Left lung (tissue), 10 donors: Measurements from ENCODE around the gene MYL5. TPM values are rescaled to one million over a fixed set of nuclear protein-coding genes. Genes with fewer than 3 reads are reported as not detected.

Experiments
- ATAC-seq: fragments of 200-7000 bp; cut with Tn5 transposase; one replicate; pipeline ENCODE4 v1.9.1; 2020; ENCODE audit warnings: moderate library complexity
- DNase-seq, 4 donors: peaks; one replicate each; pipeline ENCODE4 v3.0.0-alpha.2; 2013 to 2020
- H3K27ac ChIP-seq, 2 donors: fragments of 200-600 bp; sonication (generic) in 1 of 2; one replicate each; pipeline versions ENCODE4 v1.5.0 to v1.8.0; 2020 to 2021
- H3K27me3 ChIP-seq, 2 donors: fragments of 200-600 bp; sonication (generic) in 1 of 2; one replicate each; pipeline versions ENCODE4 v1.5.0 to v1.8.0; 2020 to 2021
- H3K36me3 ChIP-seq, 2 donors: fragments of 200-600 bp; sonication (generic) in 1 of 2; one replicate each; pipeline versions ENCODE4 v1.5.0 to v1.8.0; 2020 to 2021
- H3K4me1 ChIP-seq, 2 donors: fragments of 200-600 bp; one replicate each; pipeline ENCODE4 v1.8.0; 2021
- H3K4me3 ChIP-seq, 2 donors: fragments of 200-600 bp; sonication (generic) in 1 of 2; one replicate each; pipeline versions ENCODE4 v1.5.0 to v1.8.0; 2020 to 2021; ENCODE audit warnings: mild to moderate bottlenecking in 1 of 2
- H3K9me3 ChIP-seq, 2 donors: fragments of 200-600 bp; sonication (generic) in 1 of 2; one replicate each; pipeline versions ENCODE4 v1.5.0 to v1.8.0; 2020 to 2021
- intact Hi-C, 2 donors: fragments of 100-400 bp; cut with DNase I; formaldehyde crosslinking; loops; one replicate each; pipeline versions ENCODE4 v1.11.2 to v1.14.2; 2022
- polyA plus RNA-seq, 6 donors: library from polyadenylated mRNA; unstranded; fragments of 120-200 nt; gene quantifications; one replicate each; pipeline ENCODE4 v1.2.1, GENCODE V29; 2013; ENCODE audit not compliant: insufficient read length in 6 of 6
- total RNA-seq, 2 donors: library from RNA; stranded (reverse); fragmentation: NEBNext Ultra II Directional; extraction: Animal tissue kit (Norgen Biotek cat#: 25700); gene quantifications; one replicate each; pipeline ENCODE4 v1.2.1, GENCODE V29; 2021
- TF ChIP-seq, protein P1 (sequence below), 2 donors: fragments of 200-600 bp; sonication (generic) in 1 of 2; IDR thresholded peaks; one replicate each; pipeline versions ENCODE4 v1.5.0 to v1.8.0; 2021; ENCODE audit warnings: antibody characterized with exemption in 2 of 2
- donor health status: DM: no; HTN: yes; CAD: no.
- donor health status: DM: no; HTN: no; CAD: no.

MYL5 gene
- total and polyA plus RNA-seq, 8 donors, result 7.8 to 23.2 (median 17.5) TPM

DNA sequence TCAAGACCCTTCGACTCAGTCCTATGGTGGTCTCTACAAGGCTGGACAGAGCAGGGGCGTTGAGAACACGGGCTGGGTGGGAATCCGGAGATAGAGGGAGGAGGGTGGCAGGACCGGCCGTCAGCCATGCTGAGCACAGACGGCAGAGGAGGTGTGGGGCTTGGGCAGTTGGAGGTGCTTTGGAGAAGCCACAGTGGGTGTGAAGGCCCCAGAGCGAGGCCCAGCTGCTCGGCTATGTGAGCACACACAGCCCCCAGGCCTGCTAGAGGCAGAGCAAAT lies 44.8 kb upstream of the MYL5 start:
- Histone ChIP-seq H3K27me3 (peaks cover 0 to 48% of the 10 kb centered on the region in 2 donors), H3K27ac (no peak overlapping the region), H3K9me3 (peaks cover 0 to 3% of the 10 kb centered on the region in 2 donors), H3K4me1 (no peaks in the 10 kb centered on the region), H3K36me3 (no peaks in the 10 kb centered on the region), H3K4me3 (no peak overlapping the region)
- intact Hi-C loops, result no loop called here
- DNase-seq, result peak in 2 of 4 donors; percentile 28 to 56
- TF ChIP-seq, protein P1, sequence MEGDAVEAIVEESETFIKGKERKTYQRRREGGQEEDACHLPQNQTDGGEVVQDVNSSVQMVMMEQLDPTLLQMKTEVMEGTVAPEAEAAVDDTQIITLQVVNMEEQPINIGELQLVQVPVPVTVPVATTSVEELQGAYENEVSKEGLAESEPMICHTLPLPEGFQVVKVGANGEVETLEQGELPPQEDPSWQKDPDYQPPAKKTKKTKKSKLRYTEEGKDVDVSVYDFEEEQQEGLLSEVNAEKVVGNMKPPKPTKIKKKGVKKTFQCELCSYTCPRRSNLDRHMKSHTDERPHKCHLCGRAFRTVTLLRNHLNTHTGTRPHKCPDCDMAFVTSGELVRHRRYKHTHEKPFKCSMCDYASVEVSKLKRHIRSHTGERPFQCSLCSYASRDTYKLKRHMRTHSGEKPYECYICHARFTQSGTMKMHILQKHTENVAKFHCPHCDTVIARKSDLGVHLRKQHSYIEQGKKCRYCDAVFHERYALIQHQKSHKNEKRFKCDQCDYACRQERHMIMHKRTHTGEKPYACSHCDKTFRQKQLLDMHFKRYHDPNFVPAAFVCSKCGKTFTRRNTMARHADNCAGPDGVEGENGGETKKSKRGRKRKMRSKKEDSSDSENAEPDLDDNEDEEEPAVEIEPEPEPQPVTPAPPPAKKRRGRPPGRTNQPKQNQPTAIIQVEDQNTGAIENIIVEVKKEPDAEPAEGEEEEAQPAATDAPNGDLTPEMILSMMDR (IDR thresholded peaks at IDR 0.05), result no peak
- ATAC-seq, result no peak

DNA sequence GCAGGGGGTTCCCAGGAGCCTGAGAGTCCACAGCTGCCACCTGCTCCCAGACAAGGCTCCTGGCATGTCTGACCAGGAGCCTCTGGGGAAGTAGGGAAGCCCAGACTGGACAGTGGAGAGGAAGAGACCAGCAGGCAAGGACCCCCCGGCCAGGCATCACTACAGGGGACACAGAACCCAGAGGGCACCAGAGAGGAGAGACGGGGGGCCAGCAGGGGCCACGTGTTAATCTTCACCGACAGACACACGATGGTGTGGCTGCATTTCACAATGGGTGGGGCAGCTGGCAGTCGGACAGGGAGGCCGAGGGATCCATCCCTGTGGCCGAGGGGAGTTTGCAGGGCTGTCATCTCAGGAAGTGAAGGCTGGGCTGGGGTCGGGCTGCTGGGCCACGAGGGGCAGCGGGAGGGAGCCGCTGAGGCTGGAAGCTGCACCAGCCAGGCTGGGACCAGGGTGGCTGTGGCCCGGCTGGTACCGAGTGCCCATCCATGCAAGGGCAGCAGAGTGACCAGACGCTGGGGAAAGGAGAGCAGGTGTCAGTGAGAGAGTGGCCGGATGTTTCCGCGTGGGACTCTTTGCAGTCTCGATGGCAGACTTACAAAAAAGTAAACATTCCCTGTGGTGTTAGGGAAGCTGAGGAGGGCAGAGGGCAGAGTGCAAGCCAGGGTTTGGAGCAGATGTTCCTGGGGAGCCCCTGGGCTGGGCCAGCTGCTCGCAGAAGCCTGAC lies 44.3 kb upstream of the MYL5 start:
- TF ChIP-seq, protein P1 (IDR thresholded peaks at IDR 0.05), result no peak
- Histone ChIP-seq H3K9me3 (peaks cover 0 to 3% of the 10 kb centered on the region in 2 donors), H3K36me3 (no peaks in the 10 kb centered on the region), H3K4me1 (no peaks in the 10 kb centered on the region), H3K27ac (no peak overlapping the region), H3K4me3 (no peak overlapping the region), H3K27me3 (peaks cover 0 to 48% of the 10 kb centered on the region in 2 donors)
- intact Hi-C loops, result no loop called here
- peak in 1 of 4 donors; percentile 75 for DNase-seq
- no peak for ATAC-seq

DNA sequence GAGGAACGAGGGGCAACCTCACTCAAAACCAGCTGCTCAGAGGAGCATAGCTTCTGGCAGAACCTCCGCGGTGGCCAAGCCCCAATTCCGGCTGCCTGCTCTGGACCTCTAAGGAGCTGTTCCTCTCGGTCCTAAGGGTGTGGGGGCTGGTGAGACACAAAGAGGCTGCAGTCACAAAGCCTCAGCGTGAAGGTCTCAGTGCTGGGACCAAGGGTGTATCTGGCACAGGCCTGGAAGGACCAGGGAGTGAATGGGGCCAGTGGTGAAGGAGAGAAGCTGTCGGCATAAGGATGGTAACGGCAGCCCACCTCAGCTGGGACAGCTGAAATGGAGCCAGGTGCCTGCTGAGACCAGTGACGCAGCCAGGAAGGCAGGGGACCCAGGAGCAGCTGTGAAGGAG lies 43.7 kb upstream of the MYL5 start:
- ATAC-seq, result no peak
- Histone ChIP-seq H3K9me3 (peaks cover 0 to 3% of the 10 kb centered on the region in 2 donors), H3K4me1 (no peaks in the 10 kb centered on the region), H3K27ac (no peak overlapping the region), H3K27me3 (peaks cover 0 to 49% of the 10 kb centered on the region in 2 donors), H3K4me3 (no peak overlapping the region), H3K36me3 (no peaks in the 10 kb centered on the region)
- DNase-seq, result peak in 1 of 4 donors; percentile 41
- intact Hi-C loops, result no loop called here
- TF ChIP-seq, protein P1 (IDR thresholded peaks at IDR 0.05), result no peak

DNA sequence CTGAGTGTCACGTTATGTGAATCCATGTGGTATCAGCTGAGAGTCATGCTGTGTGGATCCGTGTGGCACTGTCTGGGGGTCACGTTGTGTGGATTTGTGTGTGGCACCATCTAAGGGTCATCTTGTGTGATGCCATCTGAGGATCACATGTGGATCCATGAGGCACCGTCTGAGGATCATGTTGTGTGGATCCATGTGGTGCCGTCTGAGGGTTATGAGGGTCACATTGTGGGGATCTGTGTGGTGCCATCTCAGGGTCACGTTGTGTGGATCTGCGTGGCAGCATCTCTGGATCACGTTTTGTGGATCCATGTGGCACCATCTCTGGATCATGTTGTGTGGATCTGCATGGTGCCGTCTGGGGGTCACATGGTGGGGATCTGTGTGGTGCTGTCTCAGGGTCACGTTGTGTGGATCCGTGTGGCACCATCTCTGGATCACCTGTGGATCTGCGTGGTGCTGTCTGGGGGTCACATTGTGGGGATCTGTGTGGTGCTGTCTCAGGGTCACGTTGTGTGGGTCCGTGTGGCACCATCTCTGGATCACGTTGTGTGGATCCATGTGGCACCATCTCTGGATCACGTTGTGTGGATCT lies 42.0 kb upstream of the MYL5 start:
- ATAC-seq, result no peak
- TF ChIP-seq, protein P1 (IDR thresholded peaks at IDR 0.05), result no peak
- intact Hi-C loops, result no loop called here
- Histone ChIP-seq H3K4me1 (no peaks in the 10 kb centered on the region), H3K9me3 (peaks cover 0 to 3% of the 10 kb centered on the region in 2 donors), H3K27ac (no peak overlapping the region), H3K27me3 (peaks cover 0 to 53% of the 10 kb centered on the region in 2 donors), H3K36me3 (no peaks in the 10 kb centered on the region), H3K4me3 (no peak overlapping the region)
- DNase-seq, result peak in 1 of 4 donors; percentile 20

GRCh38 chr4:632926-633325 lies 41.4 kb upstream of the MYL5 start:
- TF ChIP-seq, protein P1 (IDR thresholded peaks at IDR 0.05), result no peak
- intact Hi-C loops, result no loop called here
- H3K4me3 ChIP-seq, result no peak overlapping the region

More at GRCh38 chr4:632926-633325, 41.4 kb upstream of the MYL5 start:
- H3K4me1 ChIP-seq, result no peaks in the 10 kb centered on the region
- DNase-seq, result peak in 1 of 4 donors; percentile 45
- H3K27ac ChIP-seq, result no peak overlapping the region
- peaks cover 0 to 3% of the 10 kb centered on the region in 2 donors for H3K9me3 ChIP-seq
- ATAC-seq, result no peak
- H3K27me3 ChIP-seq, result peaks cover 0 to 58% of the 10 kb centered on the region in 2 donors
- H3K36me3 ChIP-seq, result no peaks in the 10 kb centered on the region
